ENCODE data around the gene RBCK1. TPM values are rescaled to one million over a fixed set of nuclear protein-coding genes. Genes with fewer than 3 reads are reported as not detected.
A peak's percentile ranks its signal among the peaks of the same experiment; 100 is the strongest.
"Not testable (repeated sequence)": the region's sequence is repeated elsewhere in the genome, so short reads cannot be mapped to it uniquely, and the experiment has no call there.

RBCK1 gene
- 10 to 100 TPM; 41.6 to 43.5 TPM for total RNA-seq
- long read RNA-seq, transcript RBCK1-202 (12 exons, 2,774 nt): major isoform, 56 of 95 reads
- long read RNA-seq, partial matches to known transcripts: 22 of 95 reads
- long read RNA-seq, other reads (novel, unspliced or antisense): 12 of 95 reads

DNA sequence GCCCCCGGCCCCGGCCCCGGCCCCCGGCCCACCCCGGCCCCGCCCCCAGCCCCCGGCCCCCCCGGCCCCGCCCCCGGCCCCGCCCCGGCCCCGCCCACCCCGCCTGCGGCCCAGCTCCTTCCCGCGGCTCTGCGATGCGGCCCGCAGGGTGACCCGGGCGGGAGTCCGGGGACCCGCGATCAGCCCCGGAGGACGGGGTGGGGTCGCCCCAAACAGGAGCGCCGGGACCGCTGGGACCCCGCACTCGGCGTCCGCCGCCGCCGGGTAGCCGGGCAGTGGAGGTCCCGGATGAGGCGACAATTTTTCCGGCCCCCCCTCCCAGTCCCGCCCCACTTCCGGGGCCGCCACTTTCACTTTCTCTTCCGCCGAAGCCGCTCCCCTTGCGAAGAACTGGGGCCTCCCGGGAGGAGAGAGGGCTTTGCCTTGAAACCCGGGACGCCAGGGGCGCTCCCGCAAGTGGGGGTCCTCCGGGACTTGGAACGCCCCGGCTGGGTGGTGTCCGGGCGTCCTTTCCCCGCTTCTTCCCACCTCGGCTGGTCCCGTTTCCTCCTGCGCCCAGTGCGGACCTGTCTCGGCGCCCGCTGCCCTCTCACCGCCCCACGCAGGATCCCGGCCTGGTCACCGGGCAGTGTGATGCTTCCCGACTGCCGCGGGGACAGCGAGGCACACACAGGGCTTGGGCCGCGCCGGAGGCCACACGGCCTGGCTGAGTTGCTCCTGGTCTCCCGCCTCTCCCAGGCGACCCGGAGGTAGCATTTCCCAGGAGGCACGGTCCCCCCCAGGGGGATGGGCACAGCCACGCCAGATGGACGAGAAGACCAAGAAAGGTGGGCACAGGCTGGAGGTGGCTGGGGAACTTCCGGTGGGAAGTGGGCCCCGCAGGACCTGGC, at the start of gene RBCK1:
Gene RBCK1 (plus strand): TSS at position 347 of the 890 bp plus-strand sequence. CDS start 459 bp downstream, at position 806.
- ATAC-seq: peak; percentile 92 to 94
- DNase-seq: peak; percentile 89
- intact Hi-C loops (cut with DNase I): loop anchor here in 1 of 2 donors (10.0 kb wide), 1 partner anchor 53 kb away; no protein-coding TSS in a partner anchor

DNA sequence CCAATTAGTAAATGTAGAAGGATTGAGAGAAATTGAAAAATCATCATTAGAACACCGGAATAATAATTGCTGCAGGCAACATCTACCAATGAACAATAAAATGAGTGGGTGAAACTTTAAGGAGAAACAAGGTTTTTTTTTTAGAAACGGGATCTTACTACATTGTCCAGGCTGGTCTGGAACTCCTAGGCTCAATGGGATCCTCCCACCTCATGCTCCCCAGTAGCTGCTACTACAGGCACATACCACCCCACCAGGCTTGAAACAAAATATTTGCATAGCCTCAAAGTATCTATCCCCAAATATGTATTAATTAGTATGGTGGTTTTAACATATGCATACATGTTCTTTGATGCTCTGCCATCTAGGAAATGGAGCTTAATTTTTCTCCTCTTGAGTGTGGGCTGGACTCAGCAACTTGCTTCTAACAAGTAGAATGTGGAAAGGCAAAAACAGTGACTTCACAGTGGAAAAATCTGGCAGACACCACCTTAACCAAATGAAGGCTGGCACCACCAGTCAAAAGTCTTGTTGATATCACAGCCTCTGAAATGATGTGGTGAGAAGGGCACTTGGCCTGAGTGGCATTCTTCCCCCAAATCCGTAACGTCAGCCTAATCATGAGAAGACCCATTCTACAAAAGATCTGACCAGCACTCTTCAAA, 49.1 kb upstream of the RBCK1 start:
- ATAC-seq: peak in 1 of 2 donors; percentile 5
- no peak for DNase-seq
- intact Hi-C loops (cut with DNase I): loop anchor here (5.0 to 10.0 kb wide), 3 partner anchors 46 to 376 kb away; partner anchors contain the start of gene RBCK1 (in 1 of the 2)

DNA sequence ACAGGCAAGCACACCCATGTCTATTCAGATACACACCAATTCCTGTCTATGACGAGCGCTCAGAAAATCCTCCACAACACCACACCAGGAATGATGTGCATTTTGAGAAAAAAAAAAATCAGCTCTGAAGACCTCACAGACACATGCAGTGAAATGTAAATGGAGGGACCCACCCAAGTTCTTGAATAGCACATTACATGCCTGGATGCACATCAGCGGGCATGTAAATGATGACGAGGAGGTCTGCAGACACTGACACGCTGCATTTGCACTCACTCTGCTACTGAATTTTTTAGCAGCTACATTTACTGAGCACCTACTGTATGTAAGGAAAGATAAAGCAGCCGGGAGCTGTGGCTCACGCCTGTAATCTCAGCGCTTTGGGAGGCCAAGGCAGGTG, 46.5 kb upstream of the RBCK1 start:
- intact Hi-C loops (cut with DNase I): no loop called here
- ATAC-seq: no peak
- no peak for DNase-seq

DNA sequence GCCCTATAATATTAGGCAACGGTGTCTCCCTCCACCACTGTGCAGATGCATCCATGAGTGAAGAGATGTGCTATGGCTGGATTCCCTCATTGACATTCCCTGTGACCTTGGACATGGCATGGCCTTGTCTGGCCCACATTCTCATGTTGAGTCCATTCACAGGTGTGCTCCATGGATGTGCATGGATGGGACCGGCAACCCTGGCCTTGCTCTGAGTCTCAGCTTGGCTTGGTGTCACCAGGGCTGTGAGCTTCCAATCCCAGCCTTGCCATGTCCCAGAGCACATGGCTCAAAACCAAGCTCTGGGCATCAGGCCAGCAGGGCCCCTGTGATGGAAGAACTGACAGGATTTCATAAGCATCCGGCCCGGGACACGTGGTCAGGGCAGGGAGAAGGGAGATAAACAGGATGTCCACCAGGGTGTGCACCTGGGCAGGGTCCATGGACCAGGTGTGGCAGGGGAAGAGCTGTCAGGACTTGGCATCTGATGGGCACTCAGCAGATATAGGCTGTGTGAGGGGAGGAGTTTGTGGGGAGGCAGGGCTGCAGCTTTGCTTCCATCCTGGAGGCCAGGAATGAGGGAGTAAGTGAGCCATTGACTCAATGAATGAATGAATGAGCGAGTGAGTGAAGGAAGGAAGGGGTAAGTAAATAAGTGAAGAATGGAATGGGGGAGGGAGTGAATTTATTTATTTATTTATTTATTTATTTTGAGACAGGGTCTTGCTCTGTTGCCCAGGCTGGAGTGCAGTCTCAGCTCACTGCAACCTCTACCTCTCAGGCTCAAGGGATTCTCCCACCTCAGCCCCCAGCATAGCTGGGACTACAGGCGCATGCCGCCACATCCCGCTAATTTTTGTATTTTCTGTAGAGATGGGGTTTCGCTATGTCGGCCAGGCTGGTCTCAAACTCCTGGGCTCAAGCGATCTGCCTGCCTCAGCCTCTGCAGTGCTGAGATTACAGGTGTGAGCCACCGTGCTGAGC, 45.5 kb upstream of the RBCK1 start:
- intact Hi-C loops (cut with DNase I): no loop called here
- ATAC-seq: peak; percentile 73 to 93
- DNase-seq: peak; percentile 86

DNA sequence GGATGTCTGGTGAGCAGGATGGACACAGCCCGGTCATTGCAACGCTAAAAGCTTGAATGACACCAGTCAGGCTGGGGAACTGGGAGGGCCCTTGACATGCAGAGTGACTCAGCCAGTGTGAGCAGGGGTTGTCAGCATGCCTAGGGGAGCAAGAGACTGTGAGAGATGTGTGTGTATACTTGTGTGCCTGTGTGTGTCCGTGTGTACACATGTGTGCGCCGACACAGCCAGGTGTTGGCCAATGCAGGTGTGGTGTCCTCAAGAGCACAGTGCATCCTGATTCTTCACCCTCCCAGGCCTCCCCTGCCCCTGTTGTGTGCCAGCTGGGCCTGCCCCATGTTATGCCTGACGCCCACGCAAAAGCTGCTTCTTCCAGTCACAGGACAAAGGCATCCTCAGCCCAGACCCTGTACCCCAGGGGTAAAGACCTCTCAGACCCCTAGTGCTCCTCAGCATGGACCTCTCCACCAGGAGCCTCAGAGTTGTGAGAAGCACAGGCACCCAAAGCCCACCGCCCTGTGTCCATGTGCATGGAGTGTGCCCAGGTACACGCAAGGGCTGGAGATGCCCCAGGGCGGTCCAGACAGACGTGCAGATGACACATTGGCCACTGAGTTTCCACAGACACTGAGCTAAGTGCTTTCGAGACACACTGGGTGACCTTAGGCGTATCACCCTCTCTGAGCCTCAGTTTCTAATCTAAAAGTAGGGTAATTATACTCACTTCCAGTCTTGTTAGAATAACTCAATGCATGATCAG, 44.6 kb upstream of the RBCK1 start:
- ATAC-seq (no peak), DNase-seq (no peak)
- intact Hi-C loops (cut with DNase I): no loop called here

DNA sequence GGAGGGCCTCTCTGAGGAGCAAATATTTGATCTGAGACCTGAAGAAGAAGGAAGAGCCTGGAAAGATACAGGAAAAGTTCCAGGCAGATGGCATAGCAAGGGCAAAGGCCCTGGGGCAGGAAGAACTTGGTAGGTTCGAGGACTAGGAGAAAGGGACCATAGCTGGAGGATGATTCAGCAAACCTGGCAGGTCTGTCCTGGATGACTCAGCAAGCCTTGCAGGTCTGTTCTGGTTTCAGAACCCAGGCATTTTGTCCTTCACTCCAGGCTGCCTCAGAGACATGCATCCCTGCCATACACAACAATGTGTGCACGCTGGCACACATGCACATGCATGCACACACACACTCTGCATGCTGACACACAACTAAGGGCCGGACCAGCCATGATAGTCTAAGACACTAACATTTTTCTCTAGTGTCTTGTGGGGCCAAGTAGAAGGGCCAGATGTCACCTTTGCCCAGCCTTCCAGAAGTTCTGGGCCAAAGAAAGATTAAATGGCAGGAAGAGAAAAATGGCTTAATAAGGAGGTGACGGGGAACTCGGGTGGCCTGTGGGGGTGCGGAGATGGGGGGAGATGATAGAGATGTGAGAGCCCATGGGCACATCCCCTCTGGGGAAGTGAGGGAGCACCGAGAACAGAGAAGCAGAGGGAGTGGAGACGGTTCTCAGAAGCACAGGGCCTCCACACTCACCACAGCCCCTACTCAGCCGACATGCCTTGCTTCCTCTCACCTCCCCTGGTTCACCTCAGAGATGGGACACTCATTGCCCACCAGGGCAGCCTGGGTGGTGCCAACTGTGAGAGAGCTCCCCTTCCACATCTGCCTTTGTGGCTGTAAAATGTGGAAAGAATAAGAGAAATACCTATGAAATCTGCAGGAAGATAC, 42.9 kb upstream of the RBCK1 start:
- DNase-seq (no peak), ATAC-seq (no peak)
- intact Hi-C loops (cut with DNase I): no loop called here

DNA sequence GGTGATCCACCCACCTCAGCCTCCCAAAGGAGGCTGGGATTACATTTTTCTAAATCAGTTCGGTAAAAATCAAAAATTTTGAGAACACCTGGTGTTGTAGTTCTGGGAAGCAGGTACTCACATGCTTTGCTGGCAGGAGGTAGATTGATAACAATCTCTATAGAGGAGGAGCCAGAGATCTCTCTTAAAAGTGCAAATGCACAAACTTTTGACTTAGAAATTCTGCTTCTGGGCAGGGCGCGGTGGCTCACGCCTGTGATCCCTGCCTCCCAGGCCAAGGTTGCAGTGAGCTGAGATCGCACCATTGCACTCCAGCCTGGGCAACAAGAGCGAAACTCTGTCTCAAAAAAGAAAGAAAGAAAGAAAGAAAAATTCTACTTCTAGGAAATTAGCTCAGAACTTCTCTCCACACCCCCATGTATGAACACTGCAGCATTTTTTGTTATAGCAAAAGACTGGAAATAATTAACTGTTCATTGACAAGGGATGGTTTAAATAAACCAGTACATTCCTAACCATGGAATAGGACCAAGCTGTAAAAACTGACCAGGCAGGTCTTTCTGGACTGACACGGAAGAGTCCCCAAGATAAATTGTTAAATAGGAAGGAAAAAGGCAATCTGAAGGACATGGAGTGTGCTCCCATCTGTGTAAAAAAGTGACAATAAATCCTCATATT, 41.9 kb upstream of the RBCK1 start:
- ATAC-seq (no peak), DNase-seq (no peak)
- intact Hi-C loops (cut with DNase I): no loop called here

DNA sequence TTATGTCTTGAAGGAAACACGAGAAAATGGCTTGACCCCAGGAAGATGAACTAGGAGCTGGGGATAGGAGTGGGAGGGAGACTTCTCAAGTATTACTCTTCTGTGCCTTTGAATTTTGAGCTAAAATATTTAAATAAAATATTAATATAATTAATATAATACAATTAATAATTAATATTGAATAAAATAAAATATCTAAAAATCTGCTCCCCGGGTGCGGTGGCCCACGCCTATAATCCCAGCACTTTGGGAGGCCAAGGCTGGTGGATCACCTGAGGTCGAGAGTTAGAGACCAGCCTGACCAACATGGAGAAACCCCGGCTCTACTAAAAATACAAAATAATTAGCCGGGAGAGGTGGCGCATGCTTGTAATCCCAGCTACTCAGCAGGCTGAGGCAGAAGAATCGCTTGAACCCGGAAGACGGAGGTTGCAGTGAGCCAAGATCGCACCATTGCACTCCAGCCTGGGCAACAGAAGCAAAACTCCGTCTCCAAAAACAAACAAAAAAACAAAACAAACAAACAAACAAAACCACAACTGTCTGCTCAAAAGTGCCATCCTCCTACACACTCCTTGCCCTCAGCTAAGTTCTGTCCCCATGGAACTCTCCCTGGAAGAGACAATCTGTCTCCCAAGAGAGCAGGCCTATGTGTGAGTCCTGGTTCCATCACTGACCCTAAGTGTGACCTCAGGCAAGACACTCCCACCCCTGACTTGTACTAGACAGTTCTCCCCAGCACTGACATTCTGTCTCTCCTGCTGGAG, 41.2 kb upstream of the RBCK1 start:
- ATAC-seq (no peak), DNase-seq (no peak)
- intact Hi-C loops (cut with DNase I): no loop called here

DNA sequence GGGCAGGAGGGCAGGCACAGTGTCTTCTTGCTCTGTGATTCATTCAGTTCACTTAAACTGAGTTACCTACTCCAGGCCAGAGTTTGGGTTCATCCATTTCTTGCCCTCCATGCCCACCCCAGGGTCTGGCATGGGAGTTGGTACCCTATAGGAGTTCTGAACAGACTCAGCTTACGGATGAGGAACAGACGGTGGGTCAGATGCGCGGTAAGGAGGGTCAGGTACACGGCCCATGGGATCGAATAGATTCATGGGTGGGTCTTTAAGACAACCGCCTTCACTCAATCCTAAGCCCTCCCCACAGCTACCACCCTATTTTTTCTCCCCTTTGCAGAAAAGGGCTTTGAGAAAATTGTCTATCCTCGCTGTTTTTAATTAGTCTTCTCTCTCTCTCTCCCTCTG, 40.6 kb upstream of the RBCK1 start:
- DNase-seq (no peak), ATAC-seq (no peak)
- intact Hi-C loops (cut with DNase I): no loop called here

DNA sequence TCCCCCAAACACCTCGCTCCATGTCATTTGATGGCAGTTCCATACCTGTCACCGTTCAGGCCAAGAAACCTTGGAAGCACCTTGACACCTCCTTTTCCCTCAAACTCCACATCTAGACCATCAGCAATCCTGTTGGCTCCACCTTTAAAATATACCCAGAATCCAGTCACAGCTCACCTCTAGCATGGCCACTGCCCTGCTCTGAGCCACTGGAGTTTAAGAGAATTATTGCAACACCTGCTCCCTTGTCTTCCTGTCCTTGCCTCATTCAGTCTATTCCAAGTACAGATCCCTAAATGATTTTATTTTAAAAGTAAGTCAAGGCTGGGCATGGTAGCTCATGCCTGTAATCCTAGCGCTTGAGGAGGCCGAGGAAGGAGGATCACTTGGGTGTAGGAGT, 39.2 kb upstream of the RBCK1 start:
- DNase-seq (no peak), ATAC-seq (no peak)
- intact Hi-C loops (cut with DNase I): no loop called here

DNA sequence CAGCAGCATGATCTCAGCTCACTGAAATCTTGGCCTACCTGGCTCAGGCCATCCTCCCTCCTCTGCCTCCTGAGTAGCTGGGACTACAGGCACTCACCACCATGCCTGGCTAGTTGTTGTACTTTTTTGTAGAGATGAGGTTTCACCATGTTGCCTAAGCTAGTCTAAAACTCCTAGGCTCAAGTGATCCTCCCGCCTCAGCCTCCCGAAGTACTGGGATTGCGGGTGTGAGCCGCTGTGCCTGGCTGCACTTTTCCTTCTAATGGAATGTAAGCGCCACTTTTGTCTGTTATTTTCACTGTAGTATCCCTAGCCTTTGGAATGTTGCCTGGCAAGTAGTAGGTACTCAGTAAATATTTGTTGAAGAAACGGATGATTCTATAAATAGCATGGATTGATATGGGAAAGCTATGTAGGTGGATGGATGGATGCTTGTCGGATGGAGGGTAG, 37.9 kb upstream of the RBCK1 start:
- intact Hi-C loops (cut with DNase I): no loop called here
- no peak for ATAC-seq
- DNase-seq: no peak

DNA sequence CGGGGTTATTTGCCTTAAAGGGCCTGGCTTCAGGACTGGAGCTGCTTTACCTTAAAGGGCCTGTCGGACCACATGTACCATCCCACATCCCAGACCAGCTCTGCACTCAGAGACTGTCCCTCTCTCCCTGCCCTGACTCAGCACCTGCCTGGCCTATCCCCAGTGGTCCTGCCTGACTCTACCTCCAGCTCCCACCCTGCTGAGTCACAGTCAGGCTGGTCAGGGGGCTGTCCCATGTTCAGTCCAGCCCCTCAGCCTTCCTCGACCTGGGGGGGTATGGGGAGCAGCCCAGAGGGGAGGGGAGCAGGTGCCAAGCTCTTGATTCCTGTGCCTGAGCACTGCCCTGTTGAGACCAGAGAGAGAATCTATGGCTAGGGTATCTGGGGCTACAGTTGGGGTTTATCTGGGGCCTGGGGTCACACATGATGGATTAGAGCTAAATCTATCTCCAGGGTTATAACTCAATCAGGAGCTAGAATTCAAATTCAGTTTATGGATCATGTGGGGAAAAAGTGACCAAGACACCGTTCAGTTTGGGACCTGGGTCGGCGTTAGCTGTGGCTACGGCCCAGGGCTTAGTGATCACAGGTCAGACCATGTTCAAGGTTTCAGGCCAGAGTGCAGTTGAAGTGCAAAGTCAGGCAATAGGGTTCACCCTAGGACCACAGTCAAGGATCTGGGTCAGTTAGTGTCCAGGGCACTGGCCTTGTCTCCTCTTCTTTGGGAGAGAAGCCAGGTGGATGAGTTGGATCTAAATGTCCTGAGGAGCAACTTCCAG, 36.9 kb upstream of the RBCK1 start:
- ATAC-seq: peak in 1 of 2 donors; percentile 14
- no peak for DNase-seq
- intact Hi-C loops (cut with DNase I): no loop called here

DNA sequence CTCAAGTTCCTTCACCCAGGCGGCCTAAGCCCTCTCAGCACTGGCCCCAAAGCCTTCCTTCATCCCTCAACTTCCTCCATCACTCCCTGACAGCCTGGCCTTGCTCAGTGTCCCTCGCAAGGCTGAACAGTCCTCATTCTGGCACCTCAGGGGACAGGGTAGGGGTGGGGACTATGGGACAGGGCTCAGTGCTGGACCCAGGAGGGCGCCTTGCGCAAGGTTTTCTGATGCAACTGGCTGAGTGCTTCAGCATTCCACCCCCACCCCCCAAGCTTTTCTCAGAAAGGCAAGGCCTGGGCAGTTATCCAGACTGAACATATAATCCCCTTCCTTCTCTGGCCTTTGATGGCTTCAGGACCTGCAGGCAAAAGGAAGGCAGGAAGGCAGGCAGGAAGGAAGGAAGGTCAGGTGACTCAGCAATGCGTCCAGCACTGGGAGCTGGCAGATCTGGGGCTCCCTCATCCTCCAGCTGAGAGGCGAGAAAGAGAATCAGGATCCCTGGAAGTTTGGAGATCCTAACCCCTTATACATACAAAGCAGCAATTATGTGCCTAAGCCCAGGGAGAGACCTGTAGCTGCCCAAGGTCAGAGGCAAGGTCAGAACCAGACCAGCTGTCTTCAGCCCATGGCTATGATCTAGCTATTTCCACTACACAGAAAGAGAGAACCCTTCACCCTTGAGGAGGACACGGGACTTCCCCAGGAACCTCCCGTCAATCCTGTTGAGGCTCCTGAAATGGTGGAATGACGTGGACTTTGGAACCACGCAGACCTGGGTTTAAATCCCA, 36.1 kb upstream of the RBCK1 start:
- ATAC-seq (peak; percentile 74 to 93), DNase-seq (peak; percentile 84)
- intact Hi-C loops (cut with DNase I): no loop called here

DNA sequence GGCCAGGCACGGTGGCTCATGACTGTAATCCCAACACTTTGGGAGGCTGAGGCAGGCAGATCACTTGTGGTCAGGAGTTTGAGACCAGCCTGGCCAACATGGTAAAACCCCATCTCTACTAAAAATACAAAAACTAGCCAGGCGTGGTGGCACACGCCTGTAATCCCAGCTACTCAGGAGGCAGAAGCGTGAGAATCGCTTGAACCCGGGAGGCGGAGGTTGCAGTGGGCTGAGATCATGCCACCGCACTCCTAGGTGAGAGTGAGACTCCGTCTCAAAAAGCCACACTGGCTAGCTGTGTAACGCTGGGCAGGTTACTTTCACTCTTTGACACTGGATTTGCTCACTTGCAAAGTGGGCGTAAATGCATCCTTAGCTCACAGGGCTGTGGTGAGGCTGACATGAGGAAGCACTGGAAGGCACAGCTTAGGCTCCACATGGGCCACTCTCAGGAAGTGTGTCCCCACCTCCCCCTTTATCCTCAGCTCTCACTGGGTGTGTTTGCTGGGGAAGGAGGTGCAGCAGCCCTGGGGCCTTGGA, 35.5 kb upstream of the RBCK1 start:
- DNase-seq; intact Hi-C loops (cut with DNase I): not testable (repeated sequence)
- ATAC-seq: peak in 1 of 2 donors; percentile 7
